Body of pancreas (tissue), 4 donors: Measurements from ENCODE around the gene PREX1.

Experiments
- CTCF ChIP-seq, 7 experiments: fragments of 450-650 bp in 4 of 7; fragments of 200-600 bp in 3 of 7; sonication (generic) in 3 of 7; IDR thresholded peaks; one replicate each; pipeline ENCODE4 v1.5.1; 2016 to 2019; ENCODE audit warnings: antibody characterized with exemption in 7 of 7
- POLR2A ChIP-seq, 3 donors: fragments of 450-650 bp; IDR thresholded peaks; one replicate each; pipeline ENCODE4 v1.6.1; 2016; ENCODE audit warnings: antibody characterized with exemption in 3 of 3, mild to moderate bottlenecking in 2 of 3

- TF ChIP-seq CTCF (IDR thresholded peaks at IDR 0.05) (no peak), POLR2A (IDR thresholded peaks at IDR 0.05) (no peak)
These were observed 19.0 kb upstream of the PREX1 start for GRCh38 chr20:48846516-48847492.
